H9 (cell line): ENCODE data around the gene BZW1. TPM values are rescaled to one million over a fixed set of nuclear protein-coding genes. Genes with fewer than 3 reads are reported as not detected.

Experiments used
- DNase-seq: peaks from one replicate; pipeline ENCODE4 v3.0.0-alpha.2; 2017
- H2AFZ ChIP-seq: one replicate; pipeline ENCODE4 v1.6.1; 2013; ENCODE audit warnings: mild to moderate bottlenecking, low read length, control low read depth, moderate library complexity
- H2AK5ac ChIP-seq: 2 replicates; pipeline ENCODE4 v1.6.1; 2013; ENCODE audit warnings: low read length, control low read depth, mixed read lengths; ENCODE audit not compliant: insufficient read length
- H2BK120ac ChIP-seq: one replicate; pipeline ENCODE4 v1.6.1; 2013; ENCODE audit warnings: low read depth, mild to moderate bottlenecking, low read length, control low read depth, inconsistent platforms; ENCODE audit not compliant: poor library complexity, severe bottlenecking
- H2BK12ac ChIP-seq: 2 replicates; pipeline ENCODE4 v1.6.1; 2013; ENCODE audit warnings: low read length, control low read depth, mixed read lengths, low read depth; ENCODE audit not compliant: insufficient read length
- H2BK15ac ChIP-seq: 2 replicates; pipeline ENCODE4 v1.6.1; 2013; ENCODE audit warnings: low read depth, low read length, control low read depth
- H2BK20ac ChIP-seq: one replicate; pipeline ENCODE4 v1.6.1; 2013; ENCODE audit warnings: low read depth, mild to moderate bottlenecking, low read length, control low read depth, inconsistent platforms; ENCODE audit not compliant: poor library complexity, severe bottlenecking
- H2BK5ac ChIP-seq: 2 replicates; pipeline ENCODE4 v1.6.1; 2013; ENCODE audit warnings: low read length, control low read depth, mixed read lengths; ENCODE audit not compliant: insufficient read length
- H3K14ac ChIP-seq: 2 replicates; pipeline ENCODE4 v1.6.1; 2013; ENCODE audit warnings: low read length, control low read depth; ENCODE audit not compliant: insufficient read depth
- H3K18ac ChIP-seq: 2 replicates; pipeline ENCODE4 v1.6.1; 2013; ENCODE audit warnings: low read depth, mild to moderate bottlenecking, mixed read lengths, low read length, control low read depth; ENCODE audit not compliant: insufficient read length
- H3K23ac ChIP-seq: 2 replicates; pipeline ENCODE4 v1.6.1; 2013; ENCODE audit warnings: low read length, control low read depth, mixed read lengths, low read depth; ENCODE audit not compliant: insufficient read length
- H3K23me2 ChIP-seq: 2 replicates; pipeline ENCODE4 v1.6.1; 2013; ENCODE audit warnings: low read depth, mild to moderate bottlenecking, mixed read lengths, low read length, control low read depth; ENCODE audit not compliant: insufficient read length, poor library complexity, severe bottlenecking
- H3K27ac ChIP-seq: 2 replicates; pipeline ENCODE4 v1.5.1; 2013; ENCODE audit warnings: low read length, control low read depth, mixed read lengths, low read depth; ENCODE audit not compliant: insufficient read length
- H3K27me3 ChIP-seq: 2 replicates; pipeline ENCODE4 v1.6.1; 2013; ENCODE audit warnings: low read length, control low read depth, inconsistent platforms; ENCODE audit not compliant: insufficient read depth
- H3K4ac ChIP-seq: 2 replicates; pipeline ENCODE4 v1.6.1; 2013; ENCODE audit warnings: low read depth, mild to moderate bottlenecking, control low read depth, inconsistent platforms, low read length, moderate library complexity
- H3K4me1 ChIP-seq: 2 replicates; pipeline ENCODE4 v1.6.1; 2013; ENCODE audit warnings: low read length, control low read depth, inconsistent platforms; ENCODE audit not compliant: insufficient read depth
- H3K4me2 ChIP-seq: 2 replicates; pipeline ENCODE4 v1.6.1; 2013; ENCODE audit warnings: low read length, control low read depth, mixed read lengths; ENCODE audit not compliant: insufficient read length, insufficient read depth
- H3K56ac ChIP-seq: 2 replicates; pipeline ENCODE4 v1.6.1; 2013; ENCODE audit warnings: low read depth, mild to moderate bottlenecking, mixed read lengths, low read length, control low read depth; ENCODE audit not compliant: insufficient read length
- H3K79me1 ChIP-seq: 2 replicates; pipeline ENCODE4 v1.6.1; 2013; ENCODE audit warnings: low read depth, mild to moderate bottlenecking, moderate library complexity, low read length, control low read depth, inconsistent platforms; ENCODE audit not compliant: insufficient read depth, poor library complexity, severe bottlenecking
- H3K79me2 ChIP-seq: 2 replicates; pipeline ENCODE4 v1.6.1; 2013; ENCODE audit warnings: low read length, control low read depth, inconsistent platforms; ENCODE audit not compliant: insufficient read depth
- H3K9ac ChIP-seq: 2 replicates; pipeline ENCODE4 v1.6.1; 2013; ENCODE audit warnings: low read length, control low read depth, mixed read lengths; ENCODE audit not compliant: insufficient read length; ENCODE audit errors: extremely low read depth
- H3K9me3 ChIP-seq: one replicate; pipeline ENCODE4 v1.6.1; 2013; ENCODE audit warnings: low read depth, low read length, inconsistent platforms; ENCODE audit not compliant: control insufficient read depth
- H3T11ph ChIP-seq: one replicate; pipeline ENCODE4 v1.6.1; 2013; ENCODE audit warnings: mild to moderate bottlenecking, low read length, control low read depth, inconsistent platforms
- H4K20me1 ChIP-seq: one replicate; pipeline ENCODE4 v1.6.1; 2013; ENCODE audit not compliant: control insufficient read depth, insufficient read length, insufficient read depth
- H4K5ac ChIP-seq: 2 replicates; pipeline ENCODE4 v1.6.1; 2013; ENCODE audit warnings: low read depth, mild to moderate bottlenecking, mixed read lengths, low read length, control low read depth; ENCODE audit not compliant: insufficient read length
- H4K8ac ChIP-seq: replicated peaks from 2 replicates; pipeline ENCODE4 v1.6.1; 2013; ENCODE audit warnings: low read length, control low read depth, mixed read lengths, low read depth; ENCODE audit not compliant: insufficient read length
- H4K91ac ChIP-seq: 2 replicates; pipeline ENCODE4 v1.6.1; 2013; ENCODE audit warnings: low read depth, mild to moderate bottlenecking, moderate library complexity, mixed read lengths, low read length, control low read depth; ENCODE audit not compliant: insufficient read length
- H3K27ac Mint-ChIP-seq, 3 experiments: 2 replicates in 2 of 3; 3 replicates in 1 of 3; pipeline ENCODE4 v1.8.0; 2020 to 2021; ENCODE audit warnings: mixed read lengths in 3 of 3, mild to moderate bottlenecking in 1 of 3, moderate library complexity in 1 of 3
- H3K27me3 Mint-ChIP-seq: 2 replicates; pipeline ENCODE4 v1.8.0; 2021; ENCODE audit warnings: low read depth, mild to moderate bottlenecking, moderate library complexity, mixed read lengths
- H3K36me3 Mint-ChIP-seq, 3 experiments: 2 replicates in 2 of 3; 3 replicates in 1 of 3; pipeline ENCODE4 v1.8.0; 2020 to 2021; ENCODE audit warnings: low read depth in 3 of 3, mixed read lengths in 3 of 3; ENCODE audit not compliant: insufficient read depth in 1 of 3
- H3K4me1 Mint-ChIP-seq, 2 experiments: 2 replicates each; pipeline ENCODE4 v1.8.0; 2020; ENCODE audit warnings: mixed read lengths in 2 of 2
- H3K4me3 Mint-ChIP-seq, 2 experiments: 2 replicates in 1 of 2; 3 replicates in 1 of 2; pipeline ENCODE4 v1.8.0; 2020 to 2021; ENCODE audit warnings: mild to moderate bottlenecking in 2 of 2, mixed read lengths in 2 of 2, moderate library complexity in 1 of 2
- H3K9me3 Mint-ChIP-seq, 2 experiments: 2 replicates in 1 of 2; 3 replicates in 1 of 2; pipeline ENCODE4 v1.8.0; 2020; ENCODE audit warnings: mild to moderate bottlenecking in 2 of 2, mixed read lengths in 2 of 2, moderate library complexity in 1 of 2
- CTCF ChIP-seq: fragments of 200-600 bp; sonication (generic); conservative IDR thresholded peaks from 3 replicates; pipeline ENCODE4 v1.8.0; 2021; ENCODE audit warnings: antibody characterized with exemption, mild to moderate bottlenecking
- WGBS: extraction: QIAGEN DNeasy Blood & Tissue Kit; methylation state at CpG from one replicate; pipeline ENCODE4 v1.1.7; 2013; ENCODE audit warnings: missing lambda C conversion rate, low lambda C conversion rate, mixed read lengths; ENCODE audit not compliant: insufficient read length; ENCODE audit errors: extremely low coverage; 5-methylcytosine and 5-hydroxymethylcytosine counted together
- total RNA-seq: library from RNA; stranded (reverse); gene quantifications from 2 replicates; pipeline ENCODE4 v1.2.1, GENCODE V29; 2021

Gene BZW1
- total RNA-seq, 1 experiment from 2014 or later: 370 TPM

GRCh38 chr2:200864176-200865034, 52.7 kb downstream of the BZW1 start, which contains the start of gene CLK1:
Gene CLK1 (minus strand): TSS chr2:200864658. CDS start chr2:200861862, 2,796 bp downstream.
- H3K27ac Mint-ChIP-seq: peak within 1 kb of the TSS; percentile 98 to 99 (median 99)
- H2AFZ ChIP-seq: no peak within 1 kb of the TSS

More at GRCh38 chr2:200864176-200865034, 52.7 kb downstream of the BZW1 start, which contains the start of gene CLK1:
- Histone ChIP-seq H2BK12ac (peak within 1 kb of the TSS; percentile 90), H4K8ac (peak within 1 kb of the TSS; percentile 34), H3K23me2 (peaks cover 10% of the 10 kb centered on the region), H3K27me3 (no peaks in the 10 kb centered on the region), H2BK15ac (no peak within 1 kb of the TSS), H3K23ac (no peak within 1 kb of the TSS), H3K9ac (peak within 1 kb of the TSS; percentile 97), H3K79me2 (peaks cover 25% of the 10 kb centered on the region; the same call in 1 of the 2 replicates), H3K4me1 (no peaks in the 10 kb centered on the region), H3K18ac (peak within 1 kb of the TSS; percentile 88), H4K20me1 (no peaks in the 10 kb centered on the region), H2BK120ac (no peak within 1 kb of the TSS), H3K56ac (peak within 1 kb of the TSS; percentile 64), H4K5ac (peak within 1 kb of the TSS; percentile 8), H3T11ph (no peak within 1 kb of the TSS), H3K27ac (peak within 1 kb of the TSS; percentile 36), H3K4ac (no peak within 1 kb of the TSS; the same call in 1 of the 2 replicates), H3K4me2 (peak within 1 kb of the TSS; percentile 72), H2AK5ac (peak within 1 kb of the TSS; percentile 2), H2BK5ac (peak within 1 kb of the TSS; percentile 66), H2BK20ac (no peak within 1 kb of the TSS), H3K14ac (peak within 1 kb of the TSS; percentile 94), H3K9me3 (no peaks in the 10 kb centered on the region), H3K79me1 (no peaks in the 10 kb centered on the region), H4K91ac (peak within 1 kb of the TSS; percentile 53)
- peaks cover 12 to 32% (median 28%) of the 10 kb centered on the region in 3 experiments for H3K36me3 Mint-ChIP-seq
- DNase-seq: peak; percentile 88
- H3K27me3 Mint-ChIP-seq: no peaks in the 10 kb centered on the region
- TF ChIP-seq CTCF: no peak
- peaks cover 22 to 23% of the 10 kb centered on the region in 2 experiments for H3K4me1 Mint-ChIP-seq
- no CpG with 5 or more reads among the region's 89 CpGs for WGBS
- H3K4me3 Mint-ChIP-seq: peak within 1 kb of the TSS; percentile 94 to 97
- H3K9me3 Mint-ChIP-seq: no peaks in the 10 kb centered on the region
